ENCODE results near the gene TRRAP. TPM values are rescaled to one million over a fixed set of nuclear protein-coding genes. Genes with fewer than 3 reads are reported as not detected.

The TRRAP gene
- total and polyA plus RNA-seq, 2 of the 8 experiments (the other 6 are each of a cell fraction or from before 2014, with no cell fraction given), result 21.7 to 48.6 TPM

DNA sequence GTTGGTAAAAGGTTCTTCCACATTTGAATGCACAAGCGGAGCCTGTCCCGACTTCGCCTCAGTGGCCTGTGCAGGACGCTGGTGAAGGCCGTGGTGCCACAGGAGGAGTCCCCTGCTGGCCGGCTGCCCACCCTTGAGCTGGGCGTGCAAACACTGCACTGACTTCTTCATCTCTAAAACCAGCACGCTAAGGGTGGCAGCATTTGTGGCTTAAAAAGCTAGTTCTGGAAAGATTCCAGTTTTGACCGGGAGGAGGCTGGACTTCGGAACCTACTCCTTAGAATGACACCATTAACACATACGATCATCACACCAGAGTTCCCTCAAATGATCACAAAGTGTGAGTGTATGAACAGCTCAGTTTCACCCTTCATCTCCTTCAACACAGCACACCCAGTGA lies 163.2 kb downstream of the TRRAP start (continued):
- TF ChIP-seq CHD1 (IDR thresholded peaks at IDR 0.05; ENCODE audit: low read depth, low read length) (no peak), POLR2AphosphoS5 (IDR thresholded peaks at IDR 0.05; ENCODE audit: low read depth, low read length) (no peak)

All from H1 (cell line).